ENCODE results near the gene MSRB3. TPM values are rescaled to one million over a fixed set of nuclear protein-coding genes. Genes with fewer than 3 reads are reported as not detected.

The MSRB3 gene
- total and polyA plus RNA-seq, 2 donors (not counting 1 experiment from before 2014, with no cell fraction given), result not detected

GRCh38 chr12:65368055-65368454, 89.6 kb downstream of the MSRB3 start:
- CTCF ChIA-PET, result no interaction called here
- H3K4me1 Mint-ChIP-seq, result no peaks in the 10 kb centered on the region
- H3K27me3 Mint-ChIP-seq, result no peaks in the 10 kb centered on the region
- WGBS (ENCODE audit: insufficient coverage), result 100% methylated on average over 2 of the region's 4 CpGs
- Histone ChIP-seq H3K27me3 (replicated peaks in 1 of 4; ENCODE audit: control extremely low read depth in 1 of 4, control insufficient read depth in 3 of 4, insufficient read depth in 4 of 4, low read length in 3 of 4) (no peaks in the 10 kb centered on the region), H3K4me3 (ENCODE audit: control extremely low read depth in 1 of 5, extremely low read depth in 1 of 5, insufficient read depth in 1 of 5, low read depth in 2 of 5, low read length in 4 of 5) (no peak overlapping the region), H3K79me2 (ENCODE audit: control insufficient read depth, insufficient read depth, low read length) (no peaks in the 10 kb centered on the region), H3K4me2 (replicated peaks; ENCODE audit: low read depth, low read length, poor library complexity, severe bottlenecking) (no peak overlapping the region), H3K9me3 (ENCODE audit: control extremely low read depth in 1 of 3, control insufficient read depth in 2 of 3, insufficient read depth in 1 of 3, low read length in 2 of 3) (no peaks in the 10 kb centered on the region), H2AFZ (ENCODE audit: insufficient read depth, low read depth, low read length, poor library complexity, severe bottlenecking) (no peak overlapping the region), H3K9ac (ENCODE audit: low read length) (no peak overlapping the region), H3K27ac (ENCODE audit: low read length in 2 of 2) (no peak overlapping the region), H3K36me3 (replicated peaks in 1 of 2; ENCODE audit: control extremely low read depth in 1 of 2, control insufficient read depth in 1 of 2, extremely low read depth in 1 of 2, insufficient read depth in 2 of 2, low read length in 1 of 2) (no peaks in the 10 kb centered on the region), H4K20me1 (ENCODE audit: control insufficient read depth, insufficient read depth, low read length, poor library complexity, severe bottlenecking) (no peaks in the 10 kb centered on the region), H3K4me1 (ENCODE audit: control insufficient read depth in 2 of 2, insufficient read depth in 2 of 2, low read length in 2 of 2) (no peaks in the 10 kb centered on the region)
- no peak for TF ChIP-seq CTCF (IDR thresholded peaks at IDR 0.05)
- TF ChIP-seq EZH2 (IDR thresholded peaks at IDR 0.05; ENCODE audit: borderline replicate concordance, insufficient read depth, low read depth, low read length, poor library complexity, severe bottlenecking), result no peak
- H3K4me3 Mint-ChIP-seq, result no peak overlapping the region
- POLR2A ChIA-PET, result no interaction called here
- intact Hi-C loops (cut with micrococcal nuclease), result no loop called here
- ATAC-seq (ENCODE audit: low read depth) (no peak), DNase-seq (no peak)
- H3K9me3 Mint-ChIP-seq (ENCODE audit: insufficient read depth), result no peaks in the 10 kb centered on the region
- H3K27ac Mint-ChIP-seq, result no peak overlapping the region

- Histone ChIP-seq H2AFZ (ENCODE audit: insufficient read depth, low read depth, low read length, poor library complexity, severe bottlenecking) (no peak overlapping the region), H3K36me3 (replicated peaks in 1 of 2; ENCODE audit: control extremely low read depth in 1 of 2, control insufficient read depth in 1 of 2, extremely low read depth in 1 of 2, insufficient read depth in 2 of 2, low read length in 1 of 2) (no peaks in the 10 kb centered on the region), H3K27ac (ENCODE audit: low read length in 2 of 2) (no peak overlapping the region), H3K27me3 (replicated peaks in 1 of 4; ENCODE audit: control extremely low read depth in 1 of 4, control insufficient read depth in 3 of 4, insufficient read depth in 4 of 4, low read length in 3 of 4) (no peaks in the 10 kb centered on the region), H3K4me1 (ENCODE audit: control insufficient read depth in 2 of 2, insufficient read depth in 2 of 2, low read length in 2 of 2) (no peaks in the 10 kb centered on the region), H3K79me2 (ENCODE audit: control insufficient read depth, insufficient read depth, low read length) (no peaks in the 10 kb centered on the region), H3K9me3 (ENCODE audit: control extremely low read depth in 1 of 3, control insufficient read depth in 2 of 3, insufficient read depth in 1 of 3, low read length in 2 of 3) (no peaks in the 10 kb centered on the region), H3K4me3 (ENCODE audit: control extremely low read depth in 1 of 5, extremely low read depth in 1 of 5, insufficient read depth in 1 of 5, low read depth in 2 of 5, low read length in 4 of 5) (no peak overlapping the region), H4K20me1 (ENCODE audit: control insufficient read depth, insufficient read depth, low read length, poor library complexity, severe bottlenecking) (no peaks in the 10 kb centered on the region), H3K4me2 (replicated peaks; ENCODE audit: low read depth, low read length, poor library complexity, severe bottlenecking) (no peak overlapping the region), H3K9ac (ENCODE audit: low read length) (no peak overlapping the region)
- no peak overlapping the region for H3K4me3 Mint-ChIP-seq
- DNase-seq (no peak), ATAC-seq (ENCODE audit: low read depth) (no peak)
- no peak overlapping the region for H3K27ac Mint-ChIP-seq
- POLR2A ChIA-PET, result no interaction called here
- intact Hi-C loops (cut with micrococcal nuclease), result no loop called here
- no peaks in the 10 kb centered on the region for H3K9me3 Mint-ChIP-seq (ENCODE audit: insufficient read depth)
- no peaks in the 10 kb centered on the region for H3K4me1 Mint-ChIP-seq
- TF ChIP-seq EZH2 (IDR thresholded peaks at IDR 0.05; ENCODE audit: borderline replicate concordance, insufficient read depth, low read depth, low read length, poor library complexity, severe bottlenecking) (no peak), CTCF (IDR thresholded peaks at IDR 0.05) (no peak)
- no peaks in the 10 kb centered on the region for H3K27me3 Mint-ChIP-seq
- CTCF ChIA-PET, result interaction anchor here (0.6 kb wide), 1 partner anchor 1605 kb away, joined by 4 read pairs; no protein-coding TSS in a partner anchor
Observed at GRCh38 chr12:65372574-65372973, 94.1 kb downstream of the MSRB3 start.

All from B cell (primary cell).